Mucosa of rectum (tissue), 2 donors: Measurements from ENCODE around the gene BPIFA1.

ENCODE experiments used
- H3K27ac ChIP-seq, 2 donors: one replicate each; pipeline ENCODE4 v1.7.0; 2013; ENCODE audit warnings: inconsistent platforms in 2 of 2, low read depth in 2 of 2, low read length in 2 of 2
- H3K27me3 ChIP-seq, 2 donors: one replicate each; pipeline ENCODE4 v1.7.0; 2013; ENCODE audit warnings: low read length in 2 of 2; ENCODE audit not compliant: control insufficient read depth in 2 of 2, insufficient read depth in 2 of 2
- H3K36me3 ChIP-seq, 2 donors: one replicate each; pipeline ENCODE4 v1.7.0; 2013; ENCODE audit warnings: low read length in 2 of 2; ENCODE audit not compliant: control insufficient read depth in 2 of 2, insufficient read depth in 2 of 2
- H3K4me1 ChIP-seq, 2 donors: one replicate each; pipeline ENCODE4 v1.7.0; 2013; ENCODE audit warnings: low read length in 2 of 2, mild to moderate bottlenecking in 1 of 2; ENCODE audit not compliant: control insufficient read depth in 2 of 2, insufficient read depth in 2 of 2
- H3K4me3 ChIP-seq, 2 donors: one replicate each; pipeline ENCODE4 v1.7.0; 2013; ENCODE audit warnings: low read length in 2 of 2
- H3K9ac ChIP-seq, 2 donors: one replicate each; pipeline ENCODE4 v1.7.0; 2013; ENCODE audit warnings: low read length in 2 of 2, low read depth in 1 of 2, mild to moderate bottlenecking in 1 of 2
- H3K9me3 ChIP-seq, 2 donors: one replicate each; pipeline ENCODE4 v1.7.0; 2013; ENCODE audit warnings: low read length in 2 of 2; ENCODE audit not compliant: control insufficient read depth in 2 of 2
- donor health status: healthy.
- donor health status: Normal muscosa, but diverticular disease.

Gene BPIFA1

DNA sequence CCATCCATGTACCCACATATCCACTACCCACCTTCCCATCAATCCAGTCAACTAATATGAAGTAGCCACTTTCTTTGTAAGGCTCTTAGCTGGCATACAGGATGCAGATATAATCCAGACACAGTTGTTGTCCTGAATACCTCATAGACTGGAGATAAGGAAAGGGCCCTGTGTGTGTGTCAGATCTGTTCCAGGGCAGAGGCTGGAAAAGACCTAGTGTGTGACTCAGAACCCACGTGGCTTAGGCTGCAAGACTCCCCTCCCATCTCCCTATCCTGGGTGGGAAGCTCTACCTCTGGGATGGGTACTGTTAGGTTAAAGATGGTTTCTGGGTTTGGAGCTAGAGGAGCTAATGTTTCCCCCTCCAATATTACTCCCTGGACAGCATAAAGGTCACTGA lies 3.6 kb downstream of the BPIFA1 start:
- Histone ChIP-seq H3K4me3 (no peak overlapping the region), H3K27me3 (peaks cover 0 to 2% of the 10 kb centered on the region in 2 donors), H3K9me3 (no peaks in the 10 kb centered on the region), H3K4me1 (no peaks in the 10 kb centered on the region), H3K36me3 (no peaks in the 10 kb centered on the region), H3K9ac (no peak overlapping the region), H3K27ac (no peak overlapping the region)

DNA sequence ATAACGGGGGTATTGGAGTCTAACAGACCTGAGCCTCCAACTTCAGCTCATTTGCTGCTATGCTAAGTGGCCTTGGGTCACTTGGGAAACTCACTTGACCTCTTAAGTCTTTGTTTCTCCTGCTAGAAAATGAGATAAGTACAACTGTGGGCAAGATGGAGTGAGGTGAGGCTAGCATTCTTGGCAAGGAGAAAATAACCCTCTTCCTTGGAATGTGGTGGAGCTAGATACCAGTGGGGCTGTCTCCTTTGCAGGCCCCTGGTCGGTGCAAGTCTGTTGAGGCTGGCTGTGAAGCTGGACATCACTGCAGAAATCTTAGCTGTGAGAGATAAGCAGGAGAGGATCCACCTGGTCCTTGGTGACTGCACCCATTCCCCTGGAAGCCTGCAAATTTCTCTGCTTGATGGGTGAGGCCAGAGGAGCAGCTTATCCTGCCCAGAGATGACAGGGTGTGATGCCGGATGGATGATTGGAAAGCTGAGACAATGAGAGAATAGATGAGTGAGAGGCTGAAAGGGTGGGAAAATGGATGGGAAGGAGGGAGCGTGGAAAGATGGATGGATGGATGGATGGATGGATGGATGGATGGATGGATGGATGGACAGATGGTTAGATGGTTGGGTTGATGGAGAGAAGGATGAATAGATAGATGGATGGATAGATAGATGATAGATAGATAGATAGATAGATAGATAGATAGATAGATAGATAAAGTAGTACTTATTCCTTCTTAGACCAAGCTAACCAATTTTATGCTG lies 4.4 kb downstream of the BPIFA1 start:
- Histone ChIP-seq H3K27me3 (peaks cover 0 to 2% of the 10 kb centered on the region in 2 donors), H3K36me3 (no peaks in the 10 kb centered on the region), H3K27ac (no peak overlapping the region), H3K9ac (no peak overlapping the region), H3K4me1 (no peaks in the 10 kb centered on the region), H3K9me3 (no peaks in the 10 kb centered on the region), H3K4me3 (no peak overlapping the region)

DNA sequence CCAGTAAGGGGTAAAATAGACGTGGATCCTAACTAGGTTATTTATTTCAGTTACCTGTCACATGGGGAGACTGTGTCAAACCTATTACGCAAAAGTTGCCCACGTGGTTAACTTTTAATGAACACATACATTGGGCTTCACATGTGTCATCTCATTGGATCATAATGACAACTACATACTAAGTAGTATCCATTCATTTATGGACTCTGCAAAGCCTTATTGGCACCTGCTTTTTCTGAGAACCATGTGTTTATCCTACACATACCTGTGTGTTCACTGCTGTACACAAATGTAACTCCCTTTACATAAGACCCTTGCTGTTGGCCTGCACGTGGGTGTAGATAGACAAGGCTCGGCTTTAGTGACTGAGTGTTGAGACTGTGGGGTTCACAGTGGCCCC lies 5.1 kb downstream of the BPIFA1 start:
- Histone ChIP-seq H3K9me3 (no peaks in the 10 kb centered on the region), H3K27me3 (peaks cover 0 to under 1% of the 10 kb centered on the region in 2 donors), H3K36me3 (no peaks in the 10 kb centered on the region), H3K27ac (no peak overlapping the region), H3K4me1 (no peaks in the 10 kb centered on the region), H3K4me3 (no peak overlapping the region), H3K9ac (no peak overlapping the region)

DNA sequence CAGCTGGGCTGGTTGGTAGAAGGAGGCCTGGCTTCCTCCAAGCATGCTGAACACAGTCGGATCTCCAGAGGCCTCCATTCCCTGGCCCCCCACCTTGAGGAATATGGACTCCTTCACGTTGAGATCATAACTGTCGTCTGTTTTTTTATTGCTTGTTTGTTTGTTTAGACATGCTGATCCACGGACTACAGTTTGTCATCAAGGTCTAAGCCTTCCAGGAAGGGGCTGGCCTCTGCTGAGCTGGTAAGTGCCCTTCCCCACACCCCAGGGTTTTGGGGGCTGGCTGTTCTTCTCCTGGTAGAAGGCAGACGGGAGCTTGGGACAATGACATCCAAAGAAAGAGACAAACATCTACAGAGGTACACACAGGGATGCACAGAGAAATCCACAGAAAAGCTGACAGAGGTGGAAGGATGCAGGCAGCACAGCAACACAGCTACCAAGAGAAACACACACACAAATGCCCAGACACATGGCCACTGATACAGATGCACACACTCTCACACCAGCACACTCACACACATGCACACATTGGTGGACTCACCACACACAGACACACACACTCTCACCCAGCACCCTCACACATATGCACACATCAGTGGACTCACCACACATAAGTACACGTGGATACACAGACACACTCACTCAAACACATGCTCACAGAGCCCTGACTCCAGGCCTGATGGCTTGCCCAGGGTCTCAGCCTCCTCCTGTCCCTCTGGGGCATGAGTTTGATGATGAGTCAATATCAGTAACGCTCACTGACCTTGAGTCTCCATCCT lies 6.7 kb downstream of the BPIFA1 start:
- Histone ChIP-seq H3K4me3 (no peak overlapping the region), H3K9me3 (no peaks in the 10 kb centered on the region), H3K9ac (no peak overlapping the region), H3K27me3 (no peaks in the 10 kb centered on the region), H3K27ac (no peak overlapping the region), H3K4me1 (no peaks in the 10 kb centered on the region), H3K36me3 (no peaks in the 10 kb centered on the region)

DNA sequence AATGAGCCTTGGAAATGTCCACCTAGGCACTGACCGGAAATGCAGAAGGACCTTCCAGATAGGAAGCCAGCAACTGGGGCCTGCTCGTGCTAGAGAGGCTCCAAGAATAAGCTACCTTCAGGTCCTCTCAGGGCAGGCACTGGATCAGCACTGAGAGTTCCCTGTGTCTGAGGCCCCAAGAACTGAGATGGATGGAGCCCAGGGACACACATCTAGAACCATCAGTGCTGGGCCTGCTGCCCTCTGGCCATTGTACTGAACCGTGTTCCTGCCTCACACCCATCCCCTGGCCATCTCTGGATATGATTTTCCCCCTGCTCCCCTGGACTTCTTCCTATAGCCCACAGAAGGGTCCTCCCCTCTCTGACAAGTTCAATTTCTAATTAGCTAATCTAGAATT lies 10.3 kb downstream of the BPIFA1 start:
- Histone ChIP-seq H3K4me1 (no peaks in the 10 kb centered on the region), H3K4me3 (no peak overlapping the region), H3K27me3 (no peaks in the 10 kb centered on the region), H3K27ac (no peak overlapping the region), H3K9ac (no peak overlapping the region), H3K36me3 (no peaks in the 10 kb centered on the region), H3K9me3 (no peaks in the 10 kb centered on the region)

DNA sequence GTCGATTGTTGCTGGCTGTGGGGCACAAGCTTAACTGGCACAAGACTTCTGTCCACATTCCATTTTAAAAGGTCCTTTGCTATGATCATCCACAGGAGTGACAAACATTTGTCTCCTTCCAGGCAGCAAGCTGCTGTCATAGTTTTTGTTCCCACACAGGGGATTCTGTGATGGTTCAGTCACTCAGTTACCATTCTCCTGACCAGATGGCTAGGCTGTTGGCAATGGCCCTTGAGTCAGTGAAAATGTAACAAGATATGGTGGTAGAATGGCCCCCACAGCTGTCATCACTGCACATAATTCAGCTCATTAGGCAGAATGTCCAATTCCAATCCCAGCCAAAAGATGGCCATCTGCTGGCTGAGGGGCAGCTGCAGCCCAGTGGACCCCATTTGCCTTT lies 13.7 kb downstream of the BPIFA1 start:
- Histone ChIP-seq H3K9me3 (no peaks in the 10 kb centered on the region), H3K4me1 (no peaks in the 10 kb centered on the region), H3K27me3 (no peaks in the 10 kb centered on the region), H3K4me3 (no peak overlapping the region), H3K9ac (no peak overlapping the region), H3K27ac (no peak overlapping the region), H3K36me3 (no peaks in the 10 kb centered on the region)

DNA sequence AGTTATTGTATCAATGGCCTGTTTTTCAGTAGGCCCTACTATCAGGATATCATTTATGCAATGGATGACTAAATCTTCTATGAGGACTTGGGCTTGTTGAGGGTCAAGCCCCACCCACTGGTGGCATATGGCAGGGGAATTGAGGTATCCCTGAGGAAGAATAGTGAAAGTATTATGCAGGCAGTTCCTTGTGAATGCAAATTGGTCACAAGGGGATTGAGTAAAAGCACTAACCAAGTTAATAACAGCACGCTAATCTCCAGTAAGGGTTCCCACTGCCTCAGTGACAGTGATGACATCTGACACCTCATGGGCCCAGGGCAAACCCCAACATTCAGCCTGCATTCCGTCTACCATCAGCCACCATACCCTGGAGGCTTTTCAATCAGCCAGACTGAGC lies 14.9 kb downstream of the BPIFA1 start:
- Histone ChIP-seq H3K9me3 (no peaks in the 10 kb centered on the region), H3K4me3 (no peak overlapping the region), H3K27ac (no peak overlapping the region), H3K27me3 (no peaks in the 10 kb centered on the region), H3K4me1 (no peaks in the 10 kb centered on the region), H3K9ac (no peak overlapping the region), H3K36me3 (no peaks in the 10 kb centered on the region)

DNA sequence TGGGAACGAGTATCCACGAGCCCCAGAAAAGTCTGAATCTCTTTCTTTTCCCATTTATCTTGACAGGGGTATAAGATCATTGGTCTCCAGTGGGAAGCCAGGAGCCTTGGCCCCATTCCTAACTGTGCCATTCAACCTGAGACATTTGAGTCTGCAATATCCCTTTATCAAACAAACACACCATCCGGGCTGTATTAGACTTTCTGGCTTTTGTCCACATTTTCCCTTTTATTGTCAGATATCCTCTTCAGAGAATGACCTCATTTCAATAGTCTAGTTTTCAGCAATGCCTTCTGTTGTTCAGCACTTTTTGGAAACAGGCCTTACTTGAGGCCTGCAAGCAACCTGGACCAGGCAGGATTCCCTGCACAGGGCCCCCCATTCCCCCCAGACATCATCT lies 15.7 kb downstream of the BPIFA1 start:
- H3K36me3 ChIP-seq, result no peaks in the 10 kb centered on the region
- no peak overlapping the region for H3K27ac ChIP-seq
- no peaks in the 10 kb centered on the region for H3K4me1 ChIP-seq
- no peaks in the 10 kb centered on the region for H3K27me3 ChIP-seq
- H3K9me3 ChIP-seq, result no peaks in the 10 kb centered on the region
- no peak overlapping the region for H3K4me3 ChIP-seq
- H3K9ac ChIP-seq, result no peak overlapping the region

DNA sequence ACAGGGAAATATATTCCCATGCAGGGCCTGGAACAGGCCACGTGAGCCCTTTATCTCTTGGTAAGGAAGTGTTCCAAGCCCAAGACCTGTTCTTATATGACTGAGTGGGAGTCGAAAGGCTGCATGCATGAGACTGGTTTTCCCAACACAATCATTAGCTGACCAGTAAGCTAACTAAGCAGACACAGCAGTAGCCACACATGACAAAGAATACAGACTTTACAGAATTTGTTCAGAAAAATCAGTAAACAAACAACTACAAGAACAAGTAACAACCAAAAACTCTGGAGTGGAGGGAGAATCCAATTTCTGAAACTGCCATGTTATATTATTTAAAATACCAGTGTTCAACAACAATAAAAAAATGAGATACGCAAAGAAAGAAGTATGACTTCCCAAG lies 16.7 kb downstream of the BPIFA1 start:
- Histone ChIP-seq H3K9ac (no peak overlapping the region), H3K36me3 (no peaks in the 10 kb centered on the region), H3K4me3 (no peak overlapping the region), H3K27me3 (peaks cover 0 to 2% of the 10 kb centered on the region in 2 donors), H3K27ac (no peak overlapping the region), H3K9me3 (no peaks in the 10 kb centered on the region), H3K4me1 (no peaks in the 10 kb centered on the region)

DNA sequence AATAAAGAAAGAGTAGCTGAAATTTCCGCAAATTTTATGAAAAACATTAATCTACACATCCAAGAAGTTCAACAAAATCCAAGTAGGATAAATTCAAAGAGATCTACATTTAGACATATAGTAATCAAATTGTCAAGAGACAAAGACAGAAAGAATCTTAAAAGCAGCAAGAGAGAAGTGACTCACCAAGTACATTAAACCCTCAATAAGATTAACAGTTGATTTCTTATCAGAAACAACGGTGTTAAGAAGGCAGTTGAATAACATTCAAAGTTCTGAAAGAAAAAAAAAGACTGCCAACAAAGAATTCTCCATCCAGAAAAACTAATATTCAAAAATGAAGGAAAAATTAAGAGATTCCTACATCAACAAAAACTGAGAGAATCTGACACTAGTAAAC lies 19.2 kb downstream of the BPIFA1 start:
- H3K27ac ChIP-seq, result no peak overlapping the region
- no peaks in the 10 kb centered on the region for H3K9me3 ChIP-seq
- no peak overlapping the region for H3K4me3 ChIP-seq
- H3K4me1 ChIP-seq, result no peaks in the 10 kb centered on the region
- H3K27me3 ChIP-seq, result peaks cover 0 to 2% of the 10 kb centered on the region in 2 donors
- no peak overlapping the region for H3K9ac ChIP-seq
- no peaks in the 10 kb centered on the region for H3K36me3 ChIP-seq
